ENCODE data around the gene CEBPE.

Gene CEBPE

GRCh38 chr14:23142826-23143225 is 23.8 kb upstream of the CEBPE start:
- no peak for DNase-seq

GRCh38 chr14:23141706-23142444 is 22.8 kb upstream of the CEBPE start:
- DNase-seq, result no peak

- no peak for DNase-seq
Observed at GRCh38 chr14:23140371-23140770, 21.3 kb upstream of the CEBPE start.

- DNase-seq, result no peak
Observed at GRCh38 chr14:23139874-23140273, 20.8 kb upstream of the CEBPE start.

- DNase-seq, result no peak
Observed at GRCh38 chr14:23137813-23138535, 18.9 kb upstream of the CEBPE start.

- DNase-seq, result no peak
Observed at GRCh38 chr14:23137192-23137812, 18.2 kb upstream of the CEBPE start.

GRCh38 chr14:23136566-23137133 is 17.6 kb upstream of the CEBPE start:
- no peak for DNase-seq

GRCh38 chr14:23132970-23133369 is 13.9 kb upstream of the CEBPE start:
- no peak for DNase-seq

GRCh38 chr14:23131482-23131881 is 12.4 kb upstream of the CEBPE start:
- DNase-seq, result no peak

GRCh38 chr14:23130871-23131270 is 11.8 kb upstream of the CEBPE start:
- DNase-seq, result no peak

- no peak for DNase-seq
Observed at GRCh38 chr14:23129759-23130316, 10.8 kb upstream of the CEBPE start.

GRCh38 chr14:23128969-23129758 is 10.1 kb upstream of the CEBPE start:
- no peak for DNase-seq

GRCh38 chr14:23127861-23128260 is 8.8 kb upstream of the CEBPE start:
- no peak for DNase-seq

GRCh38 chr14:23126548-23127278 is 7.7 kb upstream of the CEBPE start:
- no peak for DNase-seq

GRCh38 chr14:23125933-23126524 is 7.0 kb upstream of the CEBPE start:
- no peak for DNase-seq

GRCh38 chr14:23125011-23125410 is 6.0 kb upstream of the CEBPE start:
- no peak for DNase-seq

GRCh38 chr14:23124337-23124954 is 5.4 kb upstream of the CEBPE start:
- no peak for DNase-seq

- DNase-seq, result no peak
Observed at GRCh38 chr14:23123419-23123818, 4.4 kb upstream of the CEBPE start.

- DNase-seq, result no peak
Observed at GRCh38 chr14:23122086-23122485, 3.0 kb upstream of the CEBPE start.

- no peak for DNase-seq
Observed at GRCh38 chr14:23121361-23121771, 2.3 kb upstream of the CEBPE start.
